Measurements from ENCODE around the gene SF3A1.

GRCh38 chr22:30348809-30349208 is 7.9 kb downstream of the SF3A1 start:
- no peak for TF ChIP-seq ATF4 (CRISPR knock-in tag; IDR thresholded peaks at IDR 0.05)
- no peak for TF ChIP-seq ILK (tag; IDR thresholded peaks at IDR 0.05; ENCODE audit: borderline replicate concordance, low read depth)
- TF ChIP-seq, protein P1, sequence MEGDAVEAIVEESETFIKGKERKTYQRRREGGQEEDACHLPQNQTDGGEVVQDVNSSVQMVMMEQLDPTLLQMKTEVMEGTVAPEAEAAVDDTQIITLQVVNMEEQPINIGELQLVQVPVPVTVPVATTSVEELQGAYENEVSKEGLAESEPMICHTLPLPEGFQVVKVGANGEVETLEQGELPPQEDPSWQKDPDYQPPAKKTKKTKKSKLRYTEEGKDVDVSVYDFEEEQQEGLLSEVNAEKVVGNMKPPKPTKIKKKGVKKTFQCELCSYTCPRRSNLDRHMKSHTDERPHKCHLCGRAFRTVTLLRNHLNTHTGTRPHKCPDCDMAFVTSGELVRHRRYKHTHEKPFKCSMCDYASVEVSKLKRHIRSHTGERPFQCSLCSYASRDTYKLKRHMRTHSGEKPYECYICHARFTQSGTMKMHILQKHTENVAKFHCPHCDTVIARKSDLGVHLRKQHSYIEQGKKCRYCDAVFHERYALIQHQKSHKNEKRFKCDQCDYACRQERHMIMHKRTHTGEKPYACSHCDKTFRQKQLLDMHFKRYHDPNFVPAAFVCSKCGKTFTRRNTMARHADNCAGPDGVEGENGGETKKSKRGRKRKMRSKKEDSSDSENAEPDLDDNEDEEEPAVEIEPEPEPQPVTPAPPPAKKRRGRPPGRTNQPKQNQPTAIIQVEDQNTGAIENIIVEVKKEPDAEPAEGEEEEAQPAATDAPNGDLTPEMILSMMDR (IDR thresholded peaks at IDR 0.05 in 2 of 3, conservative IDR thresholded peaks at IDR 0.05 in 1 of 3; ENCODE audit: insufficient read depth in 2 of 3, low read depth in 1 of 3, low read length in 3 of 3) = no peak
- TF ChIP-seq, protein P2, sequence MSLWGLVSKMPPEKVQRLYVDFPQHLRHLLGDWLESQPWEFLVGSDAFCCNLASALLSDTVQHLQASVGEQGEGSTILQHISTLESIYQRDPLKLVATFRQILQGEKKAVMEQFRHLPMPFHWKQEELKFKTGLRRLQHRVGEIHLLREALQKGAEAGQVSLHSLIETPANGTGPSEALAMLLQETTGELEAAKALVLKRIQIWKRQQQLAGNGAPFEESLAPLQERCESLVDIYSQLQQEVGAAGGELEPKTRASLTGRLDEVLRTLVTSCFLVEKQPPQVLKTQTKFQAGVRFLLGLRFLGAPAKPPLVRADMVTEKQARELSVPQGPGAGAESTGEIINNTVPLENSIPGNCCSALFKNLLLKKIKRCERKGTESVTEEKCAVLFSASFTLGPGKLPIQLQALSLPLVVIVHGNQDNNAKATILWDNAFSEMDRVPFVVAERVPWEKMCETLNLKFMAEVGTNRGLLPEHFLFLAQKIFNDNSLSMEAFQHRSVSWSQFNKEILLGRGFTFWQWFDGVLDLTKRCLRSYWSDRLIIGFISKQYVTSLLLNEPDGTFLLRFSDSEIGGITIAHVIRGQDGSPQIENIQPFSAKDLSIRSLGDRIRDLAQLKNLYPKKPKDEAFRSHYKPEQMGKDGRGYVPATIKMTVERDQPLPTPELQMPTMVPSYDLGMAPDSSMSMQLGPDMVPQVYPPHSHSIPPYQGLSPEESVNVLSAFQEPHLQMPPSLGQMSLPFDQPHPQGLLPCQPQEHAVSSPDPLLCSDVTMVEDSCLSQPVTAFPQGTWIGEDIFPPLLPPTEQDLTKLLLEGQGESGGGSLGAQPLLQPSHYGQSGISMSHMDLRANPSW (CRISPR knock-in tag; IDR thresholded peaks at IDR 0.05) = no peak
- no peak for TF ChIP-seq POLR2A (conservative IDR thresholded peaks at IDR 0.05)
- TF ChIP-seq MXI1 (IDR thresholded peaks at IDR 0.05; ENCODE audit: low read depth, low read length) = no peak

All from K562 (cell line).